Neural cell (in vitro differentiated cells): Measurements from ENCODE around the gene RAD51B.

ENCODE experiments used
- EP300 ChIP-seq: fragments of 450-650 bp; conservative IDR thresholded peaks from 2 replicates; pipeline ENCODE4 v1.6.1; 2014; ENCODE audit warnings: antibody characterized with exemption, mild to moderate bottlenecking, moderate library complexity; ENCODE audit not compliant: poor library complexity, severe bottlenecking
- EZH2 ChIP-seq: fragments of 200-600, 300-800 bp; shearing (Covaris generic), sonication (generic); IDR thresholded peaks from 2 replicates; pipeline ENCODE4 v1.6.1; 2014; ENCODE audit warnings: antibody characterized with exemption, low read length, borderline replicate concordance, mild to moderate bottlenecking; ENCODE audit not compliant: insufficient read depth, poor library complexity, severe bottlenecking
- POLR2AphosphoS5 ChIP-seq: IDR thresholded peaks from 2 replicates; pipeline ENCODE4 v1.6.1; 2012
- RAD21 ChIP-seq: fragments of 450-650 bp; conservative IDR thresholded peaks from 2 replicates; pipeline ENCODE4 v1.6.1; 2014; ENCODE audit warnings: antibody characterized with exemption, mild to moderate bottlenecking, moderate library complexity
- REST ChIP-seq: IDR thresholded peaks from 2 replicates; pipeline ENCODE4 v1.6.1; 2012; ENCODE audit warnings: borderline replicate concordance
- SMC3 ChIP-seq: fragments of 450-650 bp; conservative IDR thresholded peaks from 2 replicates; pipeline ENCODE4 v1.6.1; 2014; ENCODE audit warnings: antibody characterized with exemption, mild to moderate bottlenecking, moderate library complexity; ENCODE audit not compliant: poor library complexity
- TAF1 ChIP-seq: IDR thresholded peaks from 2 replicates; pipeline ENCODE4 v1.6.1; 2012; ENCODE audit warnings: low read depth
- TF ChIP-seq, protein P1 (sequence below): fragments of 450-650 bp; IDR thresholded peaks from 2 replicates; pipeline ENCODE4 v1.5.1; 2014; ENCODE audit warnings: antibody characterized with exemption, mild to moderate bottlenecking, moderate library complexity; ENCODE audit not compliant: poor library complexity, severe bottlenecking

- TF ChIP-seq, protein P1, sequence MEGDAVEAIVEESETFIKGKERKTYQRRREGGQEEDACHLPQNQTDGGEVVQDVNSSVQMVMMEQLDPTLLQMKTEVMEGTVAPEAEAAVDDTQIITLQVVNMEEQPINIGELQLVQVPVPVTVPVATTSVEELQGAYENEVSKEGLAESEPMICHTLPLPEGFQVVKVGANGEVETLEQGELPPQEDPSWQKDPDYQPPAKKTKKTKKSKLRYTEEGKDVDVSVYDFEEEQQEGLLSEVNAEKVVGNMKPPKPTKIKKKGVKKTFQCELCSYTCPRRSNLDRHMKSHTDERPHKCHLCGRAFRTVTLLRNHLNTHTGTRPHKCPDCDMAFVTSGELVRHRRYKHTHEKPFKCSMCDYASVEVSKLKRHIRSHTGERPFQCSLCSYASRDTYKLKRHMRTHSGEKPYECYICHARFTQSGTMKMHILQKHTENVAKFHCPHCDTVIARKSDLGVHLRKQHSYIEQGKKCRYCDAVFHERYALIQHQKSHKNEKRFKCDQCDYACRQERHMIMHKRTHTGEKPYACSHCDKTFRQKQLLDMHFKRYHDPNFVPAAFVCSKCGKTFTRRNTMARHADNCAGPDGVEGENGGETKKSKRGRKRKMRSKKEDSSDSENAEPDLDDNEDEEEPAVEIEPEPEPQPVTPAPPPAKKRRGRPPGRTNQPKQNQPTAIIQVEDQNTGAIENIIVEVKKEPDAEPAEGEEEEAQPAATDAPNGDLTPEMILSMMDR = no peak
- TF ChIP-seq EZH2 (no peak), RAD21 (no peak), POLR2AphosphoS5 (no peak), TAF1 (no peak), SMC3 (no peak), EP300 (no peak), REST (no peak)
These were observed 389.2 kb downstream of the RAD51B start for GRCh38 chr14:68208626-68209317.
